Natural killer cell (primary cell): ENCODE results near the gene ACAP1. TPM values are rescaled to one million over a fixed set of nuclear protein-coding genes. Genes with fewer than 3 reads are reported as not detected.
A peak's percentile ranks its signal among the peaks of the same experiment; 100 is the strongest.

Source experiments
- ATAC-seq, 3 donors: fragments of 150-1000 bp in 2 of 3; fragments of 200-7000 bp in 1 of 3; cut with Tn5 transposase; 1 replicate in 1 of 3; 2 replicates in 2 of 3; pipeline ENCODE4 v1.10.0; 2021; ENCODE audit warnings: mild to moderate bottlenecking in 2 of 3, moderate library complexity in 2 of 3
- DNase-seq, 2 donors: peaks; one replicate each; pipeline versions ENCODE4 v3.0.0 to v3.0.0-alpha.2; 2013 to 2021; ENCODE audit warnings: mixed read lengths in 1 of 2
- H3K27ac ChIP-seq: one replicate; pipeline ENCODE4 v1.5.1; 2013; ENCODE audit warnings: mild to moderate bottlenecking, low read length
- H3K27me3 ChIP-seq: one replicate; pipeline ENCODE4 v1.6.1; 2013; ENCODE audit warnings: low read length; ENCODE audit not compliant: control insufficient read depth, insufficient read depth
- H3K36me3 ChIP-seq: one replicate; pipeline ENCODE4 v1.6.1; 2013; ENCODE audit warnings: low read length; ENCODE audit not compliant: control insufficient read depth, insufficient read depth
- H3K4me1 ChIP-seq: one replicate; pipeline ENCODE4 v1.6.1; 2013; ENCODE audit warnings: low read length; ENCODE audit not compliant: control insufficient read depth, insufficient read depth
- H3K4me3 ChIP-seq: one replicate; pipeline ENCODE4 v1.5.1; 2013; ENCODE audit warnings: low read length
- H3K9me3 ChIP-seq: one replicate; pipeline ENCODE4 v1.6.1; 2013; ENCODE audit warnings: low read length; ENCODE audit not compliant: control insufficient read depth, insufficient read depth
- H3K27ac Mint-ChIP-seq, 2 donors: one replicate each; pipeline ENCODE4 v1.8.0; 2022; ENCODE audit warnings: mild to moderate bottlenecking in 2 of 2, mixed read lengths in 2 of 2, moderate library complexity in 1 of 2
- H3K27me3 Mint-ChIP-seq, 2 donors: one replicate each; pipeline ENCODE4 v1.8.0; 2022; ENCODE audit warnings: low read depth in 2 of 2, mixed read lengths in 2 of 2
- H3K36me3 Mint-ChIP-seq: one replicate; pipeline ENCODE4 v1.8.0; 2022; ENCODE audit warnings: mixed read lengths
- H3K4me1 Mint-ChIP-seq, 2 donors: one replicate each; pipeline ENCODE4 v1.8.0; 2022; ENCODE audit warnings: mixed read lengths in 2 of 2
- H3K4me3 Mint-ChIP-seq: one replicate; pipeline ENCODE4 v1.8.0; 2022; ENCODE audit warnings: mild to moderate bottlenecking, moderate library complexity, mixed read lengths
- H3K9me3 Mint-ChIP-seq, 2 donors: one replicate each; pipeline ENCODE4 v1.8.0; 2022; ENCODE audit warnings: mixed read lengths in 2 of 2
- CTCF ChIP-seq: fragments of 200-600 bp; IDR thresholded peaks from one replicate; pipeline ENCODE4 v1.8.0; 2022; ENCODE audit warnings: antibody characterized with exemption
- WGBS: methylation state at CpG from one replicate; pipeline ENCODE4 v1.1.7; 2013; ENCODE audit warnings: missing lambda C conversion rate; ENCODE audit not compliant: insufficient coverage; 5-methylcytosine and 5-hydroxymethylcytosine counted together
- intact Hi-C: fragments of 100-400 bp; cut with micrococcal nuclease; formaldehyde crosslinking; loops from one replicate; pipeline ENCODE4 v1.14.2; 2022
- total RNA-seq, 4 donors: library from RNA; stranded (reverse); fragments of 120-200 nt in 1 of 4; gene quantifications; one replicate each; pipeline versions ENCODE4 v1.2.3 to v1.2.4, GENCODE V29; 2013 to 2022

ACAP1 gene
- total RNA-seq, 3 donors from 2014 or later (not counting 1 experiment from before 2014, with no cell fraction given) = 526 to 590 (median 540) TPM

GRCh38 chr17:7355053-7355452, 18.7 kb downstream of the ACAP1 start, which contains the start of gene TMEM95:
TMEM95 (plus strand) TSS chr17:7355156; CDS start chr17:7355205, 49 bp downstream.
- 86% methylated on average over 10 of the region's 10 CpGs for WGBS
- TF ChIP-seq CTCF = no peak
- no peak for DNase-seq
- Mint-ChIP-seq H3K27me3 (no peaks in the 10 kb centered on the region), H3K27ac (peak within 1 kb of the TSS in 1 of 2 donors; percentile 69), H3K4me3 (peak within 1 kb of the TSS; percentile 13), H3K4me1 (peaks cover 9 to 33% of the 10 kb centered on the region in 2 donors), H3K9me3 (no peaks in the 10 kb centered on the region), H3K36me3 (no peaks in the 10 kb centered on the region)
- no peak within 1 kb of the TSS for H3K4me3 ChIP-seq
- H3K27me3 ChIP-seq = no peaks in the 10 kb centered on the region
- H3K4me1 ChIP-seq = peaks cover 45% of the 10 kb centered on the region
- ATAC-seq = no peak
- no peak within 1 kb of the TSS for H3K27ac ChIP-seq
- intact Hi-C loops = loop anchor here (10.0 kb wide), 1 partner anchor 330 kb away; the partner anchor contains the start of genes TP53 and WRAP53
- no peaks in the 10 kb centered on the region for H3K9me3 ChIP-seq
- no peaks in the 10 kb centered on the region for H3K36me3 ChIP-seq

GRCh38 chr17:7355573-7355972, 19.2 kb downstream of the ACAP1 start:
- no peaks in the 10 kb centered on the region for H3K9me3 Mint-ChIP-seq
- ATAC-seq (no peak), DNase-seq (no peak)
- intact Hi-C loops = loop anchor here (10.0 kb wide), 1 partner anchor 329 kb away; the partner anchor contains the start of genes TP53 and WRAP53
- H3K36me3 ChIP-seq = no peaks in the 10 kb centered on the region
- 89% methylated on average over 8 of the region's 8 CpGs for WGBS
- H3K4me3 Mint-ChIP-seq = no peak overlapping the region
- H3K4me3 ChIP-seq = no peak overlapping the region
- peaks cover 45% of the 10 kb centered on the region for H3K4me1 ChIP-seq
- H3K27me3 Mint-ChIP-seq = no peaks in the 10 kb centered on the region
- H3K27ac Mint-ChIP-seq = peak overlapping the region in 1 of 2 donors; percentile 52
- H3K4me1 Mint-ChIP-seq = peaks cover 9 to 33% of the 10 kb centered on the region in 2 donors
- H3K36me3 Mint-ChIP-seq = no peaks in the 10 kb centered on the region
- no peak overlapping the region for H3K27ac ChIP-seq
- H3K9me3 ChIP-seq = no peaks in the 10 kb centered on the region
- no peaks in the 10 kb centered on the region for H3K27me3 ChIP-seq
- TF ChIP-seq CTCF = no peak

DNA sequence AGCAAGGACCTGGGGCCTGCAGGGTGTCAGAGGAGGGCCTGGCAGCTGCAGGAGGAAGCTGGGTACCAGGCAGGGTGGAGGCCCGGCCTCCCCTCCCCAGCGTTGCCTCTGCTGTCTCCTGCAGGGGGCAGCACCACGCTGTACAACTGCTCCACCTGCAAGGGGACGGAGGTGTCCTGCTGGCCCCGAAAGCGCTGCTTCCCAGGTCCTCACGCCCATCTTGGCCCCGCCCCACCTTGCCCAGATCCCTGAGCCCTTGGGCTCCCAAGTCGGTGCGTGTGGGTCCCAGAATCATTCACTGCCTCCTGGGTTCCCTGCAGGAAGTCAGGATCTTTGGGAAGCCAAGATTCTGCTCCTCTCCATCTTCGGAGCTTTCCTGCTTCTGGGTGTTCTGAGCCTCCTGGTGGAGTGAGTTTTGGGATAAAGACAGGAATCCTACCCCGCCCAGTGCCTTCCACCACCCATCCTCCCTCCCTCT, 19.8 kb downstream of the ACAP1 start:
- Mint-ChIP-seq H3K27ac (peak overlapping the region in 1 of 2 donors; percentile 52), H3K36me3 (no peaks in the 10 kb centered on the region), H3K4me1 (peaks cover 9 to 33% of the 10 kb centered on the region in 2 donors), H3K9me3 (no peaks in the 10 kb centered on the region), H3K4me3 (no peak overlapping the region), H3K27me3 (no peaks in the 10 kb centered on the region)
- Histone ChIP-seq H3K9me3 (no peaks in the 10 kb centered on the region), H3K36me3 (no peaks in the 10 kb centered on the region), H3K27ac (no peak overlapping the region), H3K4me1 (peaks cover 41% of the 10 kb centered on the region), H3K27me3 (no peaks in the 10 kb centered on the region), H3K4me3 (no peak overlapping the region)
- ATAC-seq = peak; percentile 46 to 80 (median 54)
- TF ChIP-seq CTCF = peak; percentile 91
- intact Hi-C loops = loop anchor here (1.0 to 10.0 kb wide), 2 partner anchors 205 to 329 kb away; partner anchors contain the start of genes SENP3, TP53 and WRAP53
- peak; percentile 76 to 91 for DNase-seq
- WGBS = under 1% methylated on average over 10 of the region's 12 CpGs
